Glutamatergic neuron (in vitro differentiated cells): ENCODE results near the gene MUC7. TPM values are rescaled to one million over a fixed set of nuclear protein-coding genes. Genes with fewer than 3 reads are reported as not detected.
"Not testable (repeated sequence)": the region's sequence is repeated elsewhere in the genome, so short reads cannot be mapped to it uniquely, and the experiment has no call there.

Source experiments
- DNase-seq: peaks from one replicate; pipeline ENCODE4 v3.0.0; 2022
- H3K27ac Mint-ChIP-seq: one replicate; pipeline ENCODE4 v1.8.0; 2020; ENCODE audit warnings: mild to moderate bottlenecking, mixed read lengths, inconsistent platforms; ENCODE audit not compliant: unreplicated experiment
- H3K27me3 Mint-ChIP-seq: one replicate; pipeline ENCODE4 v1.8.0; 2020; ENCODE audit warnings: mild to moderate bottlenecking, moderate library complexity, mixed read lengths, inconsistent platforms; ENCODE audit not compliant: unreplicated experiment
- H3K36me3 Mint-ChIP-seq: one replicate; pipeline ENCODE4 v1.8.0; 2020; ENCODE audit warnings: mild to moderate bottlenecking, mixed read lengths, inconsistent platforms; ENCODE audit not compliant: unreplicated experiment
- H3K4me1 Mint-ChIP-seq: one replicate; pipeline ENCODE4 v1.8.0; 2020; ENCODE audit warnings: mild to moderate bottlenecking, low read depth, mixed read lengths, inconsistent platforms; ENCODE audit not compliant: unreplicated experiment
- H3K4me3 Mint-ChIP-seq: one replicate; pipeline ENCODE4 v1.8.0; 2020; ENCODE audit warnings: mild to moderate bottlenecking, mixed read lengths, inconsistent platforms; ENCODE audit not compliant: unreplicated experiment
- H3K9me3 Mint-ChIP-seq: one replicate; pipeline ENCODE4 v1.8.0; 2020; ENCODE audit warnings: mild to moderate bottlenecking, moderate library complexity, mixed read lengths, inconsistent platforms; ENCODE audit not compliant: unreplicated experiment
- total RNA-seq: library from RNA; stranded (reverse); fragmentation: NEBNext Ultra II Directional; extraction: Animal tissue kit (Norgen Biotek cat#: 25700); gene quantifications from one replicate; pipeline ENCODE4 v1.2.1, GENCODE V29; 2021; ENCODE audit not compliant: unreplicated experiment
- TF ChIP-seq, protein P1 (sequence below): fragments of 200-600 bp; sonication (generic); IDR thresholded peaks from one replicate; pipeline ENCODE4 v1.5.0; 2021; ENCODE audit not compliant: partially characterized antibody, unreplicated experiment

MUC7 gene
- total RNA-seq, 1 donor from 2014 or later, result not detected

DNA sequence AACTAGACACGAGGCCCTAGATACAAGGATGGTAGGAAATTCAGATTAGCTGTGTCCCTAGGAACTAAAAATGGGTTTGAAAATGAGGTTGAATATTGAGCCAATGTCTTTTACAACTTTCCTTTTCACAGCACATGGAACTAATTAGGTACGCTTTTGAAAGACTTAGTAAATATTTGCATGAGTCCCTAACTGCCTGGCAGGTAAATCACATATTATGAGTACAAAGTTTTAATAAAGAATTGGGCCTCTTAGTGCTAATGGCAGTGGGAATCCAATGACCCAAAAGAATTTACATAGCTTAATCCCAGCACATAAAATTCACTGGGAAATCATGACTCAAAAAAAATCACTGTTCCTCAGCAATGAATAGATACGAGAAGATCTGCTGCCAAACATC, 16.8 kb downstream of the MUC7 start:
- Mint-ChIP-seq H3K4me1 (peaks cover 5% of the 10 kb centered on the region), H3K27ac (no peak overlapping the region), H3K27me3 (no peaks in the 10 kb centered on the region), H3K4me3 (no peak overlapping the region), H3K9me3 (no peaks in the 10 kb centered on the region), H3K36me3 (no peaks in the 10 kb centered on the region)
- DNase-seq, result no peak
- TF ChIP-seq, protein P1, sequence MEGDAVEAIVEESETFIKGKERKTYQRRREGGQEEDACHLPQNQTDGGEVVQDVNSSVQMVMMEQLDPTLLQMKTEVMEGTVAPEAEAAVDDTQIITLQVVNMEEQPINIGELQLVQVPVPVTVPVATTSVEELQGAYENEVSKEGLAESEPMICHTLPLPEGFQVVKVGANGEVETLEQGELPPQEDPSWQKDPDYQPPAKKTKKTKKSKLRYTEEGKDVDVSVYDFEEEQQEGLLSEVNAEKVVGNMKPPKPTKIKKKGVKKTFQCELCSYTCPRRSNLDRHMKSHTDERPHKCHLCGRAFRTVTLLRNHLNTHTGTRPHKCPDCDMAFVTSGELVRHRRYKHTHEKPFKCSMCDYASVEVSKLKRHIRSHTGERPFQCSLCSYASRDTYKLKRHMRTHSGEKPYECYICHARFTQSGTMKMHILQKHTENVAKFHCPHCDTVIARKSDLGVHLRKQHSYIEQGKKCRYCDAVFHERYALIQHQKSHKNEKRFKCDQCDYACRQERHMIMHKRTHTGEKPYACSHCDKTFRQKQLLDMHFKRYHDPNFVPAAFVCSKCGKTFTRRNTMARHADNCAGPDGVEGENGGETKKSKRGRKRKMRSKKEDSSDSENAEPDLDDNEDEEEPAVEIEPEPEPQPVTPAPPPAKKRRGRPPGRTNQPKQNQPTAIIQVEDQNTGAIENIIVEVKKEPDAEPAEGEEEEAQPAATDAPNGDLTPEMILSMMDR, result no peak

DNA sequence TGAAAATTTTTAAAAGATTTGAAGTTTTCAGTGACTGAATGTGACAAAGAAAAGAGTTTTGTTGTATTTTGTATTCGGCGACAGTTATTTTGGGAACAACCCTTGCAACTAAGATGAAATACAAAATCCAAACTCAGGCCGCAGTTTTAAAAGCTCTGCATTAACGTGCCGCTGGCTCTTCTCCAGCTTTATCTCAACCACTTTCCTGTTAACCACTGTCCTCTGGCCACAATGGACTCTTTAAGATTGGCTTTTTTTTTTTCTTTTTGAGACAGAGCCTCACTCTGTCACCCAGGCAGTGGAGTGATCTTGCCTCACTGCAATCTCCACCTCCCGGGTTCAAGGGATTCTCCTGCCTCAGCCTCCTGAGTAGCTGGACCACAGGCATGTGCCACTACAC, 24.2 kb downstream of the MUC7 start:
- no peak for DNase-seq
- H3K4me3 Mint-ChIP-seq, result no peak overlapping the region
- H3K27ac Mint-ChIP-seq, result no peak overlapping the region
- peaks cover 5% of the 10 kb centered on the region for H3K4me1 Mint-ChIP-seq
- H3K27me3 Mint-ChIP-seq, result no peaks in the 10 kb centered on the region
- TF ChIP-seq, protein P1, result no peak
- no peaks in the 10 kb centered on the region for H3K36me3 Mint-ChIP-seq
- H3K9me3 Mint-ChIP-seq, result peaks cover 5% of the 10 kb centered on the region

DNA sequence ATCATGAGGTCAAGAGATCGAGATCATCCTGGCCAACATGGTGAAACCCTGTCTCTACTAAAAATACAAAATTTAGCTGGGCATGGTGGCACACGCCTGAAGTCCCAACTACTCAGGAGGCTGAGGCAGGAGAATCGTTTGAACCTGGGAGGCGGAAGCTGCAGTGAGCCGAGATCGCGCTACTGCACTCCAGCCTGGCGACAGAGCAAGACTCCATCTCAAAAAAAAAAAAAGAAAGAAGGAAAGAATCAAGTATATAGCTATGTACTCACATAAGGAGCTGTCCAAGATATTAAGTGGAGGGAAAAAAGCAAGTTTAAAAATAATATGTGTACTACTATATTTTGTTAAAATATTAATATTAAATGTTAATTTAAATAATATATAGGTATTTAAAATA, 29.8 kb downstream of the MUC7 start:
- not testable (repeated sequence) for H3K4me3 Mint-ChIP-seq, H3K27me3 Mint-ChIP-seq, H3K27ac Mint-ChIP-seq, H3K9me3 Mint-ChIP-seq, H3K4me1 Mint-ChIP-seq, H3K36me3 Mint-ChIP-seq, DNase-seq

DNA sequence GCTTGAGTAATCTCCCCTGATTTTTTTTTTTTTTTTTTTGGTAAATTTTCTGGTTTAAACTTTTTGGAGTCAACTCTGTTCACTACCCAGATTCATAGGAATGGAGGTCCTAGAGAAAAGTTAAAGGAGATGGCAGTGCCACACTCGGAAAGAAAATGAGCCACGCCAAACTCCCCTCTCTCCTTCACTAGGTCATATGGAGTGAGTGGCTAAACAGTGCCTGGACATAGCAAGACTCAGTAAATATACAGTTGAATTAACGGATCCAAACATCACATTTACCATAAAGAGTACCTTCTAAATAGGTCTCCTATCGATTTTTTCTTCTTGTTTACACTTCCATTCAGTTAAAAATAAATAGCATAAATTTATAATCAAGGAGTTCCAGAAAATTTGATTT, 32.7 kb downstream of the MUC7 start:
- no peaks in the 10 kb centered on the region for H3K4me1 Mint-ChIP-seq
- TF ChIP-seq, protein P1, result no peak
- no peak for DNase-seq

DNA sequence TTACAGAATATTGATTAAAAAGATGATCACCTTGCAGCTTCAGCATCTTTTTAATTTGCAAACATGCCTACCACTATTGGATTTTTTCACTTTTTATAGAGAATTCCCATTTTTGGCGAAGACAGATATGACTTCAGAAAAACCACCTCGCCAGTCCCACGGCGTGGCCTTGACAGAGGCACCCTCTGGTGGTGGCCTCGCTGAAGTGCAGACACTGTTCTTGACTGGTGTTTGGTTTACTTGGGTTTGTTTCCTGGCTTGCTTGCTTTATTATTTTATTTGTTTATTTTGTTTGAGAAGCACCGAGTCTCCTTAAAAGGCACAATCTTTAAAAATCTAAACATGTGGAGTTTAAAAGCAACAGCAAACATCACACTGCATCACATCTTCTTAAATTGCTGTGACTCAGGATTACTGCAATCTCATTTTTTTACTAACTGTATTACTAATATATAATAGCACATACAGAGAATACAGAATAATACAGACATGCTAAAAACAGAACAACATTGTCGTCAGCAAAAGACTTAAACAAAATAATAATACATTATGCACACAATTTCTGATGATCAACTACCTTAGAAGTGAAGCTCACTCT, 33.3 kb downstream of the MUC7 start:
- no peaks in the 10 kb centered on the region for H3K27me3 Mint-ChIP-seq
- no peak overlapping the region for H3K27ac Mint-ChIP-seq
- no peak overlapping the region for H3K4me3 Mint-ChIP-seq
- DNase-seq, result peak; percentile 84
- TF ChIP-seq, protein P1, result peak; percentile 87
- H3K36me3 Mint-ChIP-seq, result no peaks in the 10 kb centered on the region
- H3K9me3 Mint-ChIP-seq, result peaks cover 2% of the 10 kb centered on the region
- H3K4me1 Mint-ChIP-seq, result no peaks in the 10 kb centered on the region

More for the DNA sequence above, 32.7 kb downstream of the MUC7 start:
- H3K9me3 Mint-ChIP-seq, result peaks cover 4% of the 10 kb centered on the region
- H3K27ac Mint-ChIP-seq, result no peak overlapping the region
- no peaks in the 10 kb centered on the region for H3K27me3 Mint-ChIP-seq
- no peaks in the 10 kb centered on the region for H3K36me3 Mint-ChIP-seq
- H3K4me3 Mint-ChIP-seq, result no peak overlapping the region

DNA sequence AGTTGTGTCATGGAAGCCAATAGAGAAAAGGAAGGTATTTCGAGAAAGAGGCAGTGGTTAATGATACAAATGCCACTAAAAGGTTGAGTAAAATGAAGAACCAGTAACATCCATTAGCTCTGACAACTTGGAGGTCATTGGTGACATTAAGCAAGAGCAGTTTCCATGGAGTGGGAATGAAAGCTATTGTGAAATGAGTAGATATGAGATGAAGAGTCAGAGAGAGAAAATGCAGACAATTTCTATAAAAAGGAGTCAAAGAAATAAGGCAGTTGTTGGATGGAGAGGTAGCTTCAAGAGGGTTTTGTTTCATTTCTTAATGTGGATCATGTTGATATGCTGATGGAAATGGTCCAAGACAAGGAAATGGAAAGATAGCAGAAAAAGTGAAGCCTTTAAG, 36.8 kb downstream of the MUC7 start:
- TF ChIP-seq, protein P1, result no peak
- H3K36me3 Mint-ChIP-seq, result no peaks in the 10 kb centered on the region
- no peak for DNase-seq
- no peaks in the 10 kb centered on the region for H3K4me1 Mint-ChIP-seq
- H3K4me3 Mint-ChIP-seq, result no peak overlapping the region
- H3K9me3 Mint-ChIP-seq, result no peaks in the 10 kb centered on the region
- H3K27me3 Mint-ChIP-seq, result no peaks in the 10 kb centered on the region
- no peak overlapping the region for H3K27ac Mint-ChIP-seq
